Stimulated activated CD8-positive, alpha-beta memory T cell treated with anti-CD3 and anti-CD28 coated beads, Interleukin-15, amount 100 ng/mL, for 1 hour (primary cell): ENCODE results near the gene DENND1B.

Experiments used
- DNase-seq: peaks from one replicate; pipeline ENCODE4 v3.0.0-alpha.2; 2020; ENCODE audit warnings: low read depth

DENND1B gene

GRCh38 chr1:197466813-197467212 is 308.5 kb downstream of the DENND1B start:
- DNase-seq: no peak

- no peak for DNase-seq
Measured at GRCh38 chr1:197465528-197466327, 309.6 kb downstream of the DENND1B start.

GRCh38 chr1:197464044-197464443 is 311.2 kb downstream of the DENND1B start:
- no peak for DNase-seq

GRCh38 chr1:197463142-197463541 is 312.1 kb downstream of the DENND1B start:
- DNase-seq: no peak

GRCh38 chr1:197462539-197462938 is 312.7 kb downstream of the DENND1B start:
- no peak for DNase-seq
